A673 (cell line): ENCODE results near the gene CTCF. TPM values are rescaled to one million over a fixed set of nuclear protein-coding genes. Genes with fewer than 3 reads are reported as not detected.

Source experiments
- BruUV-seq: library from RNA; stranded (reverse); fragments of 400-500 nt; replicated peaks from 2 replicates; lab custom pipeline; 2021; lab: Mats Ljungman, UMichigan
- CTCF ChIA-PET: fragments of 300-600 bp; sonication (Branson Sonifier 250); formaldehyde crosslinking; loops from one replicate; lab custom pipeline; 2022; ENCODE audit warnings: antibody characterized with exemption; lab: Charles Lee
- POLR2A ChIA-PET: fragments of 300-600 bp; sonication (Branson Sonifier 250); formaldehyde crosslinking; loops from one replicate; lab custom pipeline; 2022; ENCODE audit warnings: antibody characterized with exemption; ENCODE audit not compliant: low non-redundant PET; lab: Charles Lee
- DNase-seq: peaks from one replicate; pipeline ENCODE4 v3.0.0-alpha.2; 2015; ENCODE audit warnings: low spot score
- H3K27ac ChIP-seq: fragments of 200-600 bp; sonication (generic); 2 replicates; pipeline ENCODE4 v1.5.1; 2016; ENCODE audit warnings: mixed run types, low read depth, mild to moderate bottlenecking, mixed read lengths, antibody characterized with exemption, low read length; ENCODE audit not compliant: poor library complexity, severe bottlenecking
- H3K27me3 ChIP-seq: fragments of 200-600 bp; sonication (generic); replicated peaks from 2 replicates; pipeline ENCODE4 v1.6.1; 2017; ENCODE audit warnings: mixed run types, low read depth, mild to moderate bottlenecking, mixed read lengths, antibody characterized with exemption, low read length; ENCODE audit not compliant: insufficient read depth, poor library complexity
- H3K36me3 ChIP-seq: fragments of 200-600 bp; sonication (generic); 2 replicates; pipeline ENCODE4 v1.6.1; 2016; ENCODE audit warnings: mixed run types, mild to moderate bottlenecking, mixed read lengths, antibody characterized with exemption, low read length; ENCODE audit not compliant: insufficient read depth, poor library complexity, severe bottlenecking
- H3K4me1 ChIP-seq: fragments of 200-600 bp; sonication (generic); 2 replicates; pipeline ENCODE4 v1.6.1; 2017; ENCODE audit warnings: mixed run types, mild to moderate bottlenecking, mixed read lengths, antibody characterized with exemption, low read length; ENCODE audit not compliant: insufficient read depth, poor library complexity, severe bottlenecking
- H3K4me3 ChIP-seq: fragments of 200-600 bp; sonication (generic); 2 replicates; pipeline ENCODE4 v1.5.1; 2016; ENCODE audit warnings: low read depth, mixed run types, mild to moderate bottlenecking, mixed read lengths, low read length; ENCODE audit not compliant: poor library complexity, severe bottlenecking
- H3K9me3 ChIP-seq: fragments of 200-600 bp; sonication (generic); 2 replicates; pipeline ENCODE4 v1.6.1; 2016; ENCODE audit warnings: mixed run types, low read depth, mild to moderate bottlenecking, mixed read lengths, antibody characterized with exemption, low read length; ENCODE audit not compliant: poor library complexity, severe bottlenecking
- EZH2 ChIP-seq: fragments of 200-600 bp; sonication (generic); IDR thresholded peaks from 2 replicates; pipeline ENCODE4 v1.6.1; 2017; ENCODE audit warnings: borderline replicate concordance, low read depth, mild to moderate bottlenecking, mixed read lengths, antibody characterized with exemption, low read length; ENCODE audit not compliant: poor library complexity, severe bottlenecking
- intact Hi-C: fragments of 100-400 bp; cut with micrococcal nuclease; formaldehyde crosslinking; loops from one replicate; pipeline ENCODE4 v1.10.0; 2022; ENCODE audit not compliant: unreplicated experiment
- total RNA-seq: library from RNA; stranded (reverse); gene quantifications from 2 replicates; pipeline ENCODE4 v1.2.3, GENCODE V29; 2021
- TF ChIP-seq, protein P1 (sequence below): fragments of 300-800, 200-600 bp; sonication (generic); conservative IDR thresholded peaks from 2 replicates; pipeline ENCODE4 v1.5.1; 2017; ENCODE audit warnings: low read depth, mild to moderate bottlenecking, antibody characterized with exemption, low read length, moderate library complexity, mixed read lengths

Gene CTCF
- total RNA-seq, 1 experiment from 2014 or later = 74.7 TPM

DNA sequence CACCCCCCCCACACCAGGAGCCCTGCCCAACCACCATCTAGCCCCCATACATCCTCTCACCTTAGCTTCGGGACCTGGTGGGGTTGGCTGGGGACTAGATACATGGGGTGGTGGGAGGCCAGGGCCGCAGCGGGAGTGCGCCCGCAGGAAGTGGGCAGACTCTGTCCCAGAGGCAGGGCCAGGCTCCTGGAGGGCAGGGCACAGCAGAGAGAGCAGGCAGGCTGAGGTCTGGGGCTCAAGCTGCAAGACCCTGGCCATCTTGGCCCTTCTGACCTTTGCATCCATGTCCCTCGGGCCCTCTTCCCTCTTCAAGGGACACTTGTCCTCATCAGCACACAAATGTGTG is 101.5 kb downstream of the CTCF start:
- CTCF ChIA-PET = no interaction called here
- Histone ChIP-seq H3K27ac (no peak overlapping the region), H3K4me3 (no peak overlapping the region), H3K36me3 (no peaks in the 10 kb centered on the region), H3K4me1 (peaks cover 21% of the 10 kb centered on the region), H3K9me3 (no peaks in the 10 kb centered on the region), H3K27me3 (no peaks in the 10 kb centered on the region)
- POLR2A ChIA-PET = no interaction called here
- intact Hi-C loops = no loop called here
- no peak for DNase-seq
- TF ChIP-seq EZH2 = no peak
- TF ChIP-seq, protein P1, sequence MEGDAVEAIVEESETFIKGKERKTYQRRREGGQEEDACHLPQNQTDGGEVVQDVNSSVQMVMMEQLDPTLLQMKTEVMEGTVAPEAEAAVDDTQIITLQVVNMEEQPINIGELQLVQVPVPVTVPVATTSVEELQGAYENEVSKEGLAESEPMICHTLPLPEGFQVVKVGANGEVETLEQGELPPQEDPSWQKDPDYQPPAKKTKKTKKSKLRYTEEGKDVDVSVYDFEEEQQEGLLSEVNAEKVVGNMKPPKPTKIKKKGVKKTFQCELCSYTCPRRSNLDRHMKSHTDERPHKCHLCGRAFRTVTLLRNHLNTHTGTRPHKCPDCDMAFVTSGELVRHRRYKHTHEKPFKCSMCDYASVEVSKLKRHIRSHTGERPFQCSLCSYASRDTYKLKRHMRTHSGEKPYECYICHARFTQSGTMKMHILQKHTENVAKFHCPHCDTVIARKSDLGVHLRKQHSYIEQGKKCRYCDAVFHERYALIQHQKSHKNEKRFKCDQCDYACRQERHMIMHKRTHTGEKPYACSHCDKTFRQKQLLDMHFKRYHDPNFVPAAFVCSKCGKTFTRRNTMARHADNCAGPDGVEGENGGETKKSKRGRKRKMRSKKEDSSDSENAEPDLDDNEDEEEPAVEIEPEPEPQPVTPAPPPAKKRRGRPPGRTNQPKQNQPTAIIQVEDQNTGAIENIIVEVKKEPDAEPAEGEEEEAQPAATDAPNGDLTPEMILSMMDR = no peak
- BruUV-seq = no TSS peak

DNA sequence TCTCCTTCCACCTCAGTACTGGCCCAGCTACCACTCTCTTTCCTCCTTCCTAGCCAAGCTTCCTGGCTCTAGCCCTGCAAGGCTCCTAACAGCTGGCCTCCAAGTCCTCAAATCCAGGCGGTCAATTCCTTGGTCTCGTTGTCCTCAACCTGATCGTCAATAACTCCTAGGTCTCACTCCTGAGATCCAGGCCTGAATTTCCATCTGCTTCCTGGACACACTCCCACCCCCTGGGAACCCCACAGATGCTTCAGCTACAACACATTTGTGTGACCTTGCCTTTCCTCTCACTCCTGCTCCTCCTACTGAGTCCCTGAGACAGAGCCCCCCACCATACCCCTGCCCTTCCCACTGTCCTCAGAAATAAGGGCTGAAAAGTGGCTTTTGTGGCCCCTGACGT is 101.9 kb downstream of the CTCF start:
- H3K27me3 ChIP-seq = no peaks in the 10 kb centered on the region
- no peak overlapping the region for H3K27ac ChIP-seq
- CTCF ChIA-PET = no interaction called here
- peaks cover 17% of the 10 kb centered on the region for H3K4me1 ChIP-seq
- no peak for DNase-seq
- H3K9me3 ChIP-seq = no peaks in the 10 kb centered on the region
- BruUV-seq = no TSS peak
- H3K4me3 ChIP-seq = no peak overlapping the region
- no peaks in the 10 kb centered on the region for H3K36me3 ChIP-seq
- TF ChIP-seq, protein P1 = no peak
- TF ChIP-seq EZH2 = no peak
- intact Hi-C loops = no loop called here
- POLR2A ChIA-PET = no interaction called here

DNA sequence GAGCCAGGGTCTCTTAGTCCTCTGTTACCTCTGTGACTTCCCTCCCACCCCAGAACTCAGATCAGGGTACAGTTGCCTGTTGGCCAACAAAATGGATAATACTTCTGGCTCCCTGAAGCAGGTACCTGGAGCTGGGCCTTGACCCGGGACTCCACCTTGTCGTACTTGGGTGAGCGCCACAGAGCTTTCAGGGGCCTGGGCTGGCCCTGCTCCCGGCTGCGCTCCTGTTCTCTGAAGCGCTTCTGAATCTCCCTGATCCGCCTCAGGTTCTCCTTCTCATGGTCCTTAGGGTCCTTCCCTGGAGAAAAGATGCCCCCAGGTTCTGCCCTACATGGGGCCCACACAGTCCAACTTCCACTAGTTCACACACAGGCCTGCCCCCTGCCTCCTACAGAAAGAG is 102.5 kb downstream of the CTCF start:
- Histone ChIP-seq H3K9me3 (no peaks in the 10 kb centered on the region), H3K27ac (no peak overlapping the region), H3K4me3 (no peak overlapping the region), H3K4me1 (peaks cover 16% of the 10 kb centered on the region), H3K36me3 (no peaks in the 10 kb centered on the region), H3K27me3 (no peaks in the 10 kb centered on the region)
- no peak for DNase-seq
- intact Hi-C loops = loop anchor here (5.0 kb wide), 1 partner anchor 103 kb away; the partner anchor contains the start of gene CTCF
- ChIA-PET CTCF (no interaction called here), POLR2A (no interaction called here)
- TF ChIP-seq EZH2 = no peak
- TF ChIP-seq, protein P1 = no peak
- no TSS peak for BruUV-seq
